GM20000 (cell line): ENCODE results near the gene NINL.

Source experiments
- DNase-seq: peaks from one replicate; pipeline ENCODE4 v3.0.0; 2012; ENCODE audit warnings: low spot score
- CTCF ChIP-seq: IDR thresholded peaks from 2 replicates; pipeline ENCODE4 v1.5.1; 2012; ENCODE audit warnings: mild to moderate bottlenecking, control low read depth; ENCODE audit errors: extremely low read depth, missing control alignments

The NINL gene

GRCh38 chr20:25460566-25461280, 124.6 kb downstream of the NINL start:
- DNase-seq: no peak
- TF ChIP-seq CTCF: no peak

- no peak for DNase-seq
- TF ChIP-seq CTCF: no peak
Observed at GRCh38 chr20:25459916-25460535, 125.3 kb downstream of the NINL start.

GRCh38 chr20:25459111-25459830, 126.1 kb downstream of the NINL start:
- no peak for TF ChIP-seq CTCF
- DNase-seq: no peak

- TF ChIP-seq CTCF: no peak
- no peak for DNase-seq
Observed at GRCh38 chr20:25457886-25458680, 127.2 kb downstream of the NINL start.

GRCh38 chr20:25454153-25454900, 131.0 kb downstream of the NINL start:
- no peak for DNase-seq

More at GRCh38 chr20:25454153-25454900, 131.0 kb downstream of the NINL start:
- TF ChIP-seq CTCF: no peak
